HAP-1 (cell line): Measurements from ENCODE around the gene MAP7.
A peak's percentile ranks its signal among the peaks of the same experiment; 100 is the strongest.

Experiments
- DNase-seq, 2 experiments: peaks; one replicate each; pipeline ENCODE4 v3.0.0-alpha.2; 2016 to 2020; ENCODE audit warnings: low spot score in 2 of 2
- H3K27me3 ChIP-seq: fragments of 250-450 bp; sonication (Bioruptor Pico); 2 replicates; pipeline ENCODE4 v1.5.1; 2020; ENCODE audit warnings: low read depth, mild to moderate bottlenecking, moderate library complexity
- H3K36me3 ChIP-seq: fragments of 250-450 bp; sonication (Bioruptor Pico); replicated peaks from 2 replicates; pipeline ENCODE4 v1.5.1; 2020; ENCODE audit warnings: mild to moderate bottlenecking
- H3K4me1 ChIP-seq: fragments of 250-450 bp; sonication (Bioruptor Pico); 2 replicates; pipeline ENCODE4 v1.5.1; 2020; ENCODE audit warnings: mild to moderate bottlenecking
- H3K4me3 ChIP-seq: fragments of 250-450 bp; sonication (Bioruptor Pico); 2 replicates; pipeline ENCODE4 v1.5.1; 2020; ENCODE audit warnings: mild to moderate bottlenecking, moderate library complexity
- H3K9me3 ChIP-seq: fragments of 250-450 bp; sonication (Bioruptor Pico); 2 replicates; pipeline ENCODE4 v1.5.1; 2020; ENCODE audit warnings: mild to moderate bottlenecking, moderate library complexity
- in situ Hi-C: fragments of 300-500 bp; cut with MboI; formaldehyde crosslinking; loops from 3 replicates; pipeline ENCODE4 v1.14.3; 2020; ENCODE audit warnings: low sequenced_read_pairs, inconsistent platforms, mixed read lengths

The MAP7 gene

GRCh38 chr6:136534268-136534667 is 16.0 kb downstream of the MAP7 start:
- no peak for DNase-seq
- H3K4me3 ChIP-seq: no peak overlapping the region
- H3K36me3 ChIP-seq: no peaks in the 10 kb centered on the region
- H3K4me1 ChIP-seq: peaks cover 13% of the 10 kb centered on the region
- no peaks in the 10 kb centered on the region for H3K27me3 ChIP-seq
- H3K9me3 ChIP-seq: no peaks in the 10 kb centered on the region
- in situ Hi-C loops: no loop called here

GRCh38 chr6:136533487-136533886 is 16.7 kb downstream of the MAP7 start:
- no peak overlapping the region for H3K4me3 ChIP-seq
- in situ Hi-C loops: no loop called here
- no peak for DNase-seq
- peaks cover 13% of the 10 kb centered on the region for H3K4me1 ChIP-seq
- H3K36me3 ChIP-seq: no peaks in the 10 kb centered on the region
- no peaks in the 10 kb centered on the region for H3K27me3 ChIP-seq
- no peaks in the 10 kb centered on the region for H3K9me3 ChIP-seq

- H3K4me3 ChIP-seq: no peak overlapping the region
- peaks cover 21% of the 10 kb centered on the region for H3K4me1 ChIP-seq
- H3K27me3 ChIP-seq: no peaks in the 10 kb centered on the region
- in situ Hi-C loops: no loop called here
- H3K36me3 ChIP-seq: no peaks in the 10 kb centered on the region
- H3K9me3 ChIP-seq: no peaks in the 10 kb centered on the region
- DNase-seq: no peak
Measured at GRCh38 chr6:136532030-136532429, 18.2 kb downstream of the MAP7 start.

- H3K9me3 ChIP-seq: no peaks in the 10 kb centered on the region
- H3K27me3 ChIP-seq: no peaks in the 10 kb centered on the region
- in situ Hi-C loops: no loop called here
- H3K36me3 ChIP-seq: no peaks in the 10 kb centered on the region
- H3K4me1 ChIP-seq: peaks cover 31% of the 10 kb centered on the region
- no peak for DNase-seq
- H3K4me3 ChIP-seq: no peak overlapping the region
Measured at GRCh38 chr6:136529710-136530109, 20.5 kb downstream of the MAP7 start.

GRCh38 chr6:136528477-136528876 is 21.7 kb downstream of the MAP7 start:
- in situ Hi-C loops: no loop called here
- no peaks in the 10 kb centered on the region for H3K36me3 ChIP-seq
- no peak overlapping the region for H3K4me3 ChIP-seq
- H3K4me1 ChIP-seq: peaks cover 36% of the 10 kb centered on the region
- H3K9me3 ChIP-seq: no peaks in the 10 kb centered on the region
- DNase-seq: no peak
- H3K27me3 ChIP-seq: no peaks in the 10 kb centered on the region

GRCh38 chr6:136527831-136528230 is 22.4 kb downstream of the MAP7 start:
- in situ Hi-C loops: no loop called here
- no peak for DNase-seq
- Histone ChIP-seq H3K4me3 (no peak overlapping the region), H3K9me3 (no peaks in the 10 kb centered on the region), H3K27me3 (no peaks in the 10 kb centered on the region), H3K36me3 (no peaks in the 10 kb centered on the region), H3K4me1 (peaks cover 36% of the 10 kb centered on the region)

GRCh38 chr6:136526937-136527336 is 23.3 kb downstream of the MAP7 start:
- Histone ChIP-seq H3K9me3 (no peaks in the 10 kb centered on the region), H3K36me3 (no peaks in the 10 kb centered on the region), H3K4me3 (no peak overlapping the region), H3K27me3 (no peaks in the 10 kb centered on the region), H3K4me1 (peaks cover 36% of the 10 kb centered on the region)
- in situ Hi-C loops: no loop called here
- no peak for DNase-seq

GRCh38 chr6:136526196-136526930 is 23.9 kb downstream of the MAP7 start:
- Histone ChIP-seq H3K36me3 (no peaks in the 10 kb centered on the region), H3K4me1 (peaks cover 36% of the 10 kb centered on the region), H3K9me3 (no peaks in the 10 kb centered on the region), H3K4me3 (0 out of 2 replicates have a peak overlapping the region, but pooled peaks have one; percentile 3), H3K27me3 (no peaks in the 10 kb centered on the region)
- in situ Hi-C loops: no loop called here
- DNase-seq: peak; percentile 79 to 80

GRCh38 chr6:136525586-136526195 is 24.5 kb downstream of the MAP7 start:
- Histone ChIP-seq H3K4me3 (no peak overlapping the region), H3K27me3 (no peaks in the 10 kb centered on the region), H3K36me3 (no peaks in the 10 kb centered on the region), H3K9me3 (no peaks in the 10 kb centered on the region), H3K4me1 (peaks cover 36% of the 10 kb centered on the region)
- DNase-seq: peak; percentile 62 to 80
- in situ Hi-C loops: no loop called here

GRCh38 chr6:136524936-136525413 is 25.2 kb downstream of the MAP7 start:
- in situ Hi-C loops: no loop called here
- Histone ChIP-seq H3K36me3 (no peaks in the 10 kb centered on the region), H3K9me3 (no peaks in the 10 kb centered on the region), H3K27me3 (no peaks in the 10 kb centered on the region), H3K4me3 (no peak overlapping the region), H3K4me1 (peaks cover 39% of the 10 kb centered on the region)
- DNase-seq: no peak

GRCh38 chr6:136524339-136524935 is 25.8 kb downstream of the MAP7 start:
- Histone ChIP-seq H3K4me1 (peaks cover 44% of the 10 kb centered on the region), H3K4me3 (no peak overlapping the region), H3K9me3 (no peaks in the 10 kb centered on the region), H3K36me3 (no peaks in the 10 kb centered on the region), H3K27me3 (no peaks in the 10 kb centered on the region)
- in situ Hi-C loops: no loop called here
- no peak for DNase-seq

- no peaks in the 10 kb centered on the region for H3K36me3 ChIP-seq
- H3K4me3 ChIP-seq: no peak overlapping the region
- DNase-seq: no peak
- H3K9me3 ChIP-seq: no peaks in the 10 kb centered on the region
- in situ Hi-C loops: no loop called here
- H3K27me3 ChIP-seq: no peaks in the 10 kb centered on the region
- H3K4me1 ChIP-seq: peaks cover 52% of the 10 kb centered on the region
Measured at GRCh38 chr6:136523196-136523595, 27.0 kb downstream of the MAP7 start.

- Histone ChIP-seq H3K4me3 (no peak overlapping the region), H3K27me3 (no peaks in the 10 kb centered on the region), H3K4me1 (peaks cover 48% of the 10 kb centered on the region), H3K36me3 (no peaks in the 10 kb centered on the region), H3K9me3 (no peaks in the 10 kb centered on the region)
- no peak for DNase-seq
- in situ Hi-C loops: no loop called here
Measured at GRCh38 chr6:136522636-136523035, 27.6 kb downstream of the MAP7 start.

GRCh38 chr6:136521911-136522310 is 28.3 kb downstream of the MAP7 start:
- no peaks in the 10 kb centered on the region for H3K9me3 ChIP-seq
- no peak overlapping the region for H3K4me3 ChIP-seq
- in situ Hi-C loops: no loop called here
- H3K4me1 ChIP-seq: peaks cover 41% of the 10 kb centered on the region
- H3K27me3 ChIP-seq: no peaks in the 10 kb centered on the region
- H3K36me3 ChIP-seq: no peaks in the 10 kb centered on the region
- DNase-seq: no peak
